Adipocyte (in vitro differentiated cells): ENCODE measurements around the gene MANSC1.
"Not testable (repeated sequence)": the region's sequence is repeated elsewhere in the genome, so short reads cannot be mapped to it uniquely, and the experiment has no call there.

ENCODE experiments used
- DNase-seq: peaks from one replicate; pipeline ENCODE4 v3.0.0-alpha.2; 2015; ENCODE audit warnings: low read depth
- H3K27me3 ChIP-seq: replicated peaks from 2 replicates; pipeline ENCODE4 v1.7.0; 2013; ENCODE audit warnings: mild to moderate bottlenecking, low read length, moderate library complexity; ENCODE audit not compliant: control insufficient read depth, insufficient read depth
- H3K36me3 ChIP-seq: 2 replicates; pipeline ENCODE4 v1.7.0; 2013; ENCODE audit warnings: low read length, mild to moderate bottlenecking, moderate library complexity; ENCODE audit not compliant: control insufficient read depth, insufficient read depth, severe bottlenecking
- H3K4me1 ChIP-seq: 2 replicates; pipeline ENCODE4 v1.7.0; 2013; ENCODE audit warnings: mild to moderate bottlenecking, low read length, moderate library complexity; ENCODE audit not compliant: control insufficient read depth, insufficient read depth
- H3K4me3 ChIP-seq: 2 replicates; pipeline ENCODE4 v1.7.0; 2013; ENCODE audit warnings: mild to moderate bottlenecking, low read length, moderate library complexity
- H3K9ac ChIP-seq: 2 replicates; pipeline ENCODE4 v1.7.0; 2013; ENCODE audit warnings: mild to moderate bottlenecking, low read length, moderate library complexity
- H3K9me3 ChIP-seq: 2 replicates; pipeline ENCODE4 v1.7.0; 2013; ENCODE audit warnings: mild to moderate bottlenecking, low read length, moderate library complexity; ENCODE audit not compliant: control insufficient read depth

Gene MANSC1

GRCh38 chr12:12358528-12358927 lies 8.5 kb upstream of the MANSC1 start:
- H3K4me1 ChIP-seq, result peaks cover 12% of the 10 kb centered on the region
- peak overlapping the region; percentile 97 for H3K4me3 ChIP-seq
- DNase-seq, result no peak
- H3K36me3 ChIP-seq, result peaks cover 3% of the 10 kb centered on the region
- no peaks in the 10 kb centered on the region for H3K27me3 ChIP-seq
- no peaks in the 10 kb centered on the region for H3K9me3 ChIP-seq
- peak overlapping the region; percentile 96 for H3K9ac ChIP-seq

- Histone ChIP-seq H3K36me3 (peaks cover under 1% of the 10 kb centered on the region), H3K27me3 (no peaks in the 10 kb centered on the region), H3K9ac (peak overlapping the region; percentile 96), H3K4me1 (peaks cover 12% of the 10 kb centered on the region), H3K9me3 (no peaks in the 10 kb centered on the region), H3K4me3 (peak overlapping the region; percentile 97)
- DNase-seq, result peak; percentile 67
These were observed 7.8 kb upstream of the MANSC1 start for GRCh38 chr12:12357719-12358461.

DNA sequence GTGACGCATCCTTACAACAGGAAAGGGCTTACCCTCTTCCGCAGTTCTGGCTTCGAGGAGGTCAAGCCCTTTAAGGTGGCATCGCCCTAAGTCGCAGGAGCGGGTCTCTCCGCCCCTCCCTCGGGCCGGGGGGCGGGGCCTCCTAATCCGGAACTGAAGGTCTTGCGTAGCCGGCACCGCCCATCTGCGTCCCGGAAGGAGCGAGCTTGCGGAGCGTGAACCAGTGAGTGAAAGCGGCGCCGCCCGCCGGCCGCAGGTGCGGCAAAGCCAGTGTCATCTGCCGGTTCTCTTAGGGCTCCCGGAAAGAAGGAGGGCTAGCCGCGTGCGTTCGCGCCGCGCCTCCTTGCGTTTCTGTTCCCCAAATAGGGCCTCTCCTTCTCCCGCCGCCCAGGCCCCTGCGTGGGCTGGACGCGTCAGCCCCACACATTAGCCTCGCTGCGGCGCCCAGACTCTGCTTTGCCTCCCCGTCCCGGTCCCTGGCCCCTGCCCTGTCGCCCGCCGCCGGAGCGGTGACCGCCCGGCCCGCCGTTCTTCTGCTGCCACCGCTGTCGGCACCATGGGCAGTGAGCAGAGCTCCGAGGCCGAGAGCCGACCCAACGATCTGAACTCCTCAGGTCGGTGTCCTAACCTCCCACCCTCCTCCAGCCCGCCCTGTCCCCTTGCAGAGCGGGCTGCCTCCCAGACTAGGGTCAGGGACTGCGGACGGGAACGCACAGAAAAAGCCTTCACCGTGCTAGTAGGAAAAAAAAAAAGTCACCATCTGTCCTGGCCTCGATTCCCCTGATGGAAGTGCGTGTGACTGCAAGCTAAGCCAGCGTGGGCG lies 7.1 kb upstream of the MANSC1 start, which contains the start of gene BORCS5:
Gene BORCS5, plus strand, starts transcription at position 183 of the 823 bp plus-strand sequence. Its CDS starts 374 bp downstream, at position 557.
- peak; percentile 96 for DNase-seq
- Histone ChIP-seq H3K27me3 (no peaks in the 10 kb centered on the region), H3K9ac (peak within 1 kb of the TSS; percentile 96), H3K36me3 (no peaks in the 10 kb centered on the region), H3K4me3 (peak within 1 kb of the TSS; percentile 97), H3K4me1 (peaks cover 12% of the 10 kb centered on the region), H3K9me3 (no peaks in the 10 kb centered on the region)

DNA sequence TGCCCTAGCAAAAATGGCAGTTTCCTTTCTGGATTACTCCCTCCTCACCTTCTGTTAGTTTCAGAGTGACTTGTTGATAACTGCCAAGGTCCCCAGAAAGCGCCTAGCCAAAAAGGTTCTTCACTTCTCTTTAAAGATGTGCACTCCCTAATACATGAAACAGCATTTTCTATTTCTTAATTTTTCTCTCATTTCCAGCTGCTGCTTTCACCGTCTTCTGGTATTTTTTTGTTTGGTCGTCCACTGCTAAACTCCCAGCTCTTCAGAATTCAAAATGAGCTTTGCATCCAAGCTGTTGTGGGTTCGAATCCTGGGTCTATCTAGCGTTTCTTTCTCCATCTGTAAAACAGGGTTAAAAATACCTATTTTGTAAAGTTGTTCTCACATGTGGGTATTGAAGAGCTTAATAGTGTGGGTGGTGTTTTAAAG lies 6.4 kb upstream of the MANSC1 start:
- Histone ChIP-seq H3K27me3 (no peaks in the 10 kb centered on the region), H3K9ac (peak overlapping the region; percentile 96), H3K4me1 (peaks cover 12% of the 10 kb centered on the region), H3K9me3 (no peaks in the 10 kb centered on the region), H3K4me3 (peak overlapping the region; percentile 97), H3K36me3 (no peaks in the 10 kb centered on the region)
- DNase-seq, result no peak

GRCh38 chr12:12353807-12354206 lies 3.8 kb upstream of the MANSC1 start:
- Histone ChIP-seq H3K36me3 (no peaks in the 10 kb centered on the region), H3K9ac (no peak overlapping the region), H3K4me1 (peaks cover 12% of the 10 kb centered on the region), H3K27me3 (no peaks in the 10 kb centered on the region), H3K9me3 (no peaks in the 10 kb centered on the region), H3K4me3 (no peak overlapping the region)
- DNase-seq, result no peak

- no peaks in the 10 kb centered on the region for H3K27me3 ChIP-seq
- no peaks in the 10 kb centered on the region for H3K36me3 ChIP-seq
- H3K9ac ChIP-seq, result no peak overlapping the region
- no peak overlapping the region for H3K4me3 ChIP-seq
- peaks cover 8% of the 10 kb centered on the region for H3K4me1 ChIP-seq
- DNase-seq, result no peak
- H3K9me3 ChIP-seq, result no peaks in the 10 kb centered on the region
These were observed 3.2 kb upstream of the MANSC1 start for GRCh38 chr12:12353276-12353675.

DNA sequence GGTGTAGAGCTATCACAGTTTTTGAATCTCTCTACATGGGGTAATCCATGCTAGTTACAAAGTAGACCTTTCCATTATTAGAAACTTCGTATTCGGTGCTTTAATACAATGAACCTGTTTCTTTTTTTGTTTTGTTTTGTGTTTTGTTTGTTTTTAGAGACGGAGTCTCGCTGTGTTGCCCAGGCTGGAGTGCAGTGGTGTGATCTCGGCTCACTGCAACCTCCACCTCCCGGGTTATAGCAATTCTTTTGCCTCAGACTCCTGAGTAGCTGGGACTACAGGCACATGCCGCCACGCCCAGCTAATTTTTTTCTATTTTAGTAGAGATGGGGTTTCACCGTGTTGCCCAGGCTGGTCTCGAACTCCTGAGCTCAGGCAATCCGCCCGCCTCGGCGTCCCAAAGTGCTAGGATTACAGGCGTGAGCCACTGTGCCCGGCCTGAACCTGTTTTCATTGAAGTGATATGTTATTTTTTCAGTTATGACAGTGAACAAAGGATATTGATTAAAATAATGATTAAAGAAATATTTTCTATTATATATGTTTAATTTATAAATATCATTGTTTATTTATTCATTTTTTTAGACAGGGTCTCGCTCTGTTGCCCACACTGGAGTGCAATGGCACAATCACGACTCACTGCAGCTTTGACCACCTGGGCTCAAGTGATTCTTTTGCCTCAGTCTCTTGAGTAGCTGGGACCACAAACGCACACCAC lies 1.6 kb upstream of the MANSC1 start:
- not testable (repeated sequence) for H3K4me3 ChIP-seq, H3K27me3 ChIP-seq, H3K9ac ChIP-seq, DNase-seq, H3K36me3 ChIP-seq, H3K4me1 ChIP-seq, H3K9me3 ChIP-seq

- H3K36me3 ChIP-seq, result no peaks in the 10 kb centered on the region
- H3K9me3 ChIP-seq, result no peaks in the 10 kb centered on the region
- no peaks in the 10 kb centered on the region for H3K4me1 ChIP-seq
- H3K9ac ChIP-seq, result no peak overlapping the region
- no peaks in the 10 kb centered on the region for H3K27me3 ChIP-seq
- no peak for DNase-seq
- peak overlapping the region; percentile 87 for H3K4me3 ChIP-seq
These were observed 924 bp upstream of the MANSC1 start for GRCh38 chr12:12350868-12351463.

DNA sequence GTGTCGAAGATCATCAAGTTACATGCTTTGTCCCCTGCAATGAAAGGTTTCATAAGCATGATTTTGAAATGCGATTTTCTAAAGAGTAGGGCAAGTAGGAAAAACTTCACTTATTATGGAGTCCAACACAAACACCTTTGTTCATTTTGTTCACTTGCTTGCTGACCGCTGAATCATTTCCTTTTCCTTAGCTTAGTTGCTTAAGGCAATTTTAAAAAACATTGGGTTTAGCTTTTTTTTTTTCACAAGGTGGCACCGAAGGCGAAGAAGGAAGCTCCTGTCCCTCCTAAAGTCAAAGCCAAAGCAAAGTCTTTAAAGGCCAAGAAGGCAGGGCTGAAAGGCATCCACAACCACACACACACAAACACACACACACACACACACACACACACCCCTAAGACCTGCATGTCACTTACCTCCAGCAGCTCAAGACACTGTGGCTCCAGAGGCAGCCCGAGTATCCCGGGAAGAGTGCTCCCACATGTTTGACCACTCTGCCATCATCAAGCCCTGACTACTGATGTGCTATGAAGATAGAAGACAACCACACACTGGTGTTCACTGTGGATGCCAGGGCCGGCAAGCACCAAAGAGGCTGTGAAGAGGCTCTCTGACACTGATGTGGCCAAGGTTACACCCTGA lies 11.4 kb downstream of the MANSC1 start:
- Histone ChIP-seq H3K9me3 (no peaks in the 10 kb centered on the region), H3K27me3 (no peaks in the 10 kb centered on the region), H3K4me1 (no peaks in the 10 kb centered on the region), H3K4me3 (no peak overlapping the region), H3K9ac (no peak overlapping the region), H3K36me3 (no peaks in the 10 kb centered on the region)
- peak; percentile 33 for DNase-seq

GRCh38 chr12:12336511-12336910 lies 13.5 kb downstream of the MANSC1 start:
- Histone ChIP-seq H3K9me3 (no peaks in the 10 kb centered on the region), H3K9ac (no peak overlapping the region), H3K4me3 (no peak overlapping the region), H3K4me1 (no peaks in the 10 kb centered on the region), H3K27me3 (no peaks in the 10 kb centered on the region), H3K36me3 (no peaks in the 10 kb centered on the region)
- DNase-seq, result no peak
